ENCODE results near the gene CCN6. TPM values are rescaled to one million over a fixed set of nuclear protein-coding genes. Genes with fewer than 3 reads are reported as not detected.

The CCN6 gene
- under 1 TPM in 1 of 4 donors, not detected in 3; 0.33 TPM for total RNA-seq

DNA sequence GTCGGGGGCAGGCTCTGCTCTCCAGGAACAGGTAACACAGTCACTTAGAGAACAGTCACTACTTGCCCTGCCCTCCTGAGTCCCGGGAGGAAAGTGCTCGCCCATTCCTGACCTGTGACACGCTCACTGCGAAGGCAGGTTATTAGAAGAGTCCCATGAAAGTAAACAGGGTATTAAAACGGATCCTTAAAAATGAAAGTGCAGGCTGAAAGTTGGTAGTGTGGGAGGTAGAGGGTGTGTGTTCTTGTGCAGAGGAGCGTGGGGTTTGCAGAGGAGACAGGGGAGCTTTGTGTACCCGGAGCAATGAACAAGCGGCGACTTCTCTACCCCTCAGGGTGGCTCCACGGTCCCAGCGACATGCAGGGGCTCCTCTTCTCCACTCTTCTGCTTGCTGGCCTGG, at the start of gene CCN6:
Gene CCN6 (plus strand): TSS at position 104 of the 400 bp plus-strand sequence. CDS start 254 bp downstream, at position 358.
- Histone ChIP-seq H3K36me3 (no peaks in the 10 kb centered on the region), H3K9me3 (no peaks in the 10 kb centered on the region), H3K27me3 (no peaks in the 10 kb centered on the region), H3K4me1 (no peaks in the 10 kb centered on the region), H3K27ac (no peak within 1 kb of the TSS), H3K4me3 (replicated peaks in 1 of 3) (no peak within 1 kb of the TSS)
- 77 to 79% methylated on average over 12 of the region's 12 CpGs for WGBS, 2 donors
- intact Hi-C loops (cut with DNase I) = no loop called here
- no peak for DNase-seq
- TF ChIP-seq, protein P1, sequence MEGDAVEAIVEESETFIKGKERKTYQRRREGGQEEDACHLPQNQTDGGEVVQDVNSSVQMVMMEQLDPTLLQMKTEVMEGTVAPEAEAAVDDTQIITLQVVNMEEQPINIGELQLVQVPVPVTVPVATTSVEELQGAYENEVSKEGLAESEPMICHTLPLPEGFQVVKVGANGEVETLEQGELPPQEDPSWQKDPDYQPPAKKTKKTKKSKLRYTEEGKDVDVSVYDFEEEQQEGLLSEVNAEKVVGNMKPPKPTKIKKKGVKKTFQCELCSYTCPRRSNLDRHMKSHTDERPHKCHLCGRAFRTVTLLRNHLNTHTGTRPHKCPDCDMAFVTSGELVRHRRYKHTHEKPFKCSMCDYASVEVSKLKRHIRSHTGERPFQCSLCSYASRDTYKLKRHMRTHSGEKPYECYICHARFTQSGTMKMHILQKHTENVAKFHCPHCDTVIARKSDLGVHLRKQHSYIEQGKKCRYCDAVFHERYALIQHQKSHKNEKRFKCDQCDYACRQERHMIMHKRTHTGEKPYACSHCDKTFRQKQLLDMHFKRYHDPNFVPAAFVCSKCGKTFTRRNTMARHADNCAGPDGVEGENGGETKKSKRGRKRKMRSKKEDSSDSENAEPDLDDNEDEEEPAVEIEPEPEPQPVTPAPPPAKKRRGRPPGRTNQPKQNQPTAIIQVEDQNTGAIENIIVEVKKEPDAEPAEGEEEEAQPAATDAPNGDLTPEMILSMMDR (IDR thresholded peaks at IDR 0.05) = no peak
- TF ChIP-seq POLR2A (IDR thresholded peaks at IDR 0.05) = no peak

DNA sequence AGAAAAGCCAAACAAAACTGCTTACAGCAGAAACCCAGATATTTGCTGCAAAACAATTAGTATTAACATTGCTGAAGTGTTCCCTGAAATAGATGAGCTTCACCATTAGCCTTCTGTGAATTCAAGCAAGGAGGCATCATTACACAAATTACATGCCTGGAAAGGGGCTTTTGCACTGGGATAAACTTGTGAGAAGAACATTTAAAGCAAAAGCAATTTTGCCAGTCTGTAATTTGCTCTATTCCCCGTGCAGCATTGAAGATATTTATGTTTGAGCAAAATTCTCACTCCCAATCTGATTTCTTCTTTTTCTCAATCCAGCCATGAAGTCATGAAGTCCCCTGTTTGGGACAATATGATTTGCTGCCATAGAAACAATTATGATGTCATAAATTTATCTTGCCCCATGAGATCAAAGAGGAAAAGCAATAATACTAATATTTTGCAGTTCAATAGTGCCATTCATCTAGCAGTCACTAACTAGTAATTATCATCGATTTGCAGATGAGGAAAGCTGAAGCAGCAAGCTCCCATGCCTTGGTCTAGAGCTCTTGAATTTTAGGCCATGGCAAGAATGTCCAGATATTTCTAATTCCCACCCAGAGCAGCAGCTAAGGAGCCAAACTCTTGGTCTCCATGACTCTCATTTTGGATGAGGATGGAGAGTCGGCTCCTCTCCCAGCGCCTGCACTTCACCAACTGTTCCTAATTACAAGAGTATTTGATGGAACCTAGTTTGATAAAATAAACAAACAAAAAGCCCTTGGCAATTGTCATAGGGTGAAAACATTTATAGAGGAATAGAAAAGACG, 49.5 kb upstream of the CCN6 start:
- Histone ChIP-seq H3K4me3 (replicated peaks in 1 of 3) (no peak overlapping the region), H3K9me3 (no peaks in the 10 kb centered on the region), H3K36me3 (no peaks in the 10 kb centered on the region), H3K4me1 (no peaks in the 10 kb centered on the region), H3K27me3 (no peaks in the 10 kb centered on the region), H3K27ac (peak overlapping the region in 1 of 3 donors; percentile 10)
- WGBS, 2 donors = 75 to 76% methylated on average over 5 of the region's 5 CpGs
- intact Hi-C loops (cut with DNase I) = loop anchor here (5.0 kb wide), 1 partner anchor 38 kb away; no protein-coding TSS in a partner anchor
- TF ChIP-seq, protein P1 (IDR thresholded peaks at IDR 0.05) = no peak
- TF ChIP-seq POLR2A (IDR thresholded peaks at IDR 0.05) = no peak
- no peak for DNase-seq

DNA sequence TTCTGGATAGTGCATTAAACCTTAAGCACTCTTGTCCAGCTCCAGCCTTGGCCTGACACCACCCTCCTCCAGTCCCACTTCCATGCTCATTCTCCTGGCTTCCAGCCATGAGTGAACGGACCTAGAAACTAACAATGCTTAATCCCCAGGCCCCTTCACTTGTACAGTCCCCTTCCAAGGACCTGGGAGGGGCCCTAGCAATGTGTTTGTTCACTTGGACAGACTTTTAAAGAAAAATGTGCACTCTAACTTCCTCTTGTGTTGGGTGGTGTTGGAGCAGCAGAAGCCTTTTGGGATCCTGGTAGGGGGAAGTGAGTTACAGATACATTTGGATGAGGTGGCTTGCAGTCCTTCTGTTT, 48.9 kb upstream of the CCN6 start:
- TF ChIP-seq, protein P1 (IDR thresholded peaks at IDR 0.05) = no peak
- TF ChIP-seq POLR2A (IDR thresholded peaks at IDR 0.05) = no peak
- Histone ChIP-seq H3K9me3 (no peaks in the 10 kb centered on the region), H3K4me3 (replicated peaks in 1 of 3) (no peak overlapping the region), H3K27ac (peak overlapping the region in 1 of 3 donors; percentile 10), H3K36me3 (no peaks in the 10 kb centered on the region), H3K27me3 (no peaks in the 10 kb centered on the region), H3K4me1 (no peaks in the 10 kb centered on the region)
- intact Hi-C loops (cut with DNase I) = no loop called here
- WGBS, 2 donors = 11 to 35% methylated on average over 1 of the region's 1 CpG
- DNase-seq = no peak

DNA sequence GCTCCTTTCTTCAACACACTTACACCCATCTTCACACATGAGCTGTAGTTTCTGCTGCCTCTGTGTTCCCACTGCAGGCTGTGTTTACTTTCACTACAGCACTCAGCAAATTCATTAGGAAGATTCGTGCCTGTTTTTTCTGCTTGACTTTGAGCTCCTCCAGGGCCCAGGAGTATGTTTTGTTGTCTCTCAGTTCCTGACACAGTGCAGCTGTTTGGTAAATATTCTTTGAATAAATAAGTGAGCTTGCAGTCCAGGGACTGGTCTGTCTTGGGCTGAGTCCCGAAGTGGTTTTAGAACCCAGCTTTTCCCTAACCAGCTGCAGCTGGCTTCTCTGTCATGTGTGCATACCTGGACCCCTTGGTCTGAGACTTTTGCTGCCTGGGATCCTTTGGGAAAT, 46.6 kb upstream of the CCN6 start:
- TF ChIP-seq, protein P1 (IDR thresholded peaks at IDR 0.05) = no peak
- no peak for TF ChIP-seq POLR2A (IDR thresholded peaks at IDR 0.05)
- no peaks in the 10 kb centered on the region for H3K9me3 ChIP-seq
- no peaks in the 10 kb centered on the region for H3K4me1 ChIP-seq
- WGBS, 2 donors = 42 to 47% methylated on average over 2 of the region's 2 CpGs
- intact Hi-C loops (cut with DNase I) = no loop called here
- H3K4me3 ChIP-seq (replicated peaks in 1 of 3) = no peak overlapping the region
- no peak overlapping the region for H3K27ac ChIP-seq
- H3K27me3 ChIP-seq = no peaks in the 10 kb centered on the region
- no peak for DNase-seq
- H3K36me3 ChIP-seq = no peaks in the 10 kb centered on the region

DNA sequence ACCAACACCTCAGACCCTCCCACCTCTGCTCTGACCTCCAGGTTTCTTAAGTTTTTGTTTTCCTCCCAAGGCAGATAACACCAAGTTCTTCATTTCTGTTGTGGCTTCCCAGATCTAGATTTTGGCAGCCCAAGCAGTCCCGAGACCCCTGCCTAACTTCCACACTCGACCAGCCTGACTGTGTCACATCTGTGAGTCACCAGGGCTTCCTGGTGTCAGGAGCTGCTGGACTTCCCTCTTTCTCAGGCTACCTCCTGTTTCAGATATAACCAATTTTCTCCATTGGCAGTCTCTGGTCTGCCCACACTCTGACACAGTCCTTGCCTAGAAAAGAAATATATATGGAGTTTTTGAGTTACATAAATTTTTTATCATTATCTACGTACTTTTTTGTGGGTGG, 46.1 kb upstream of the CCN6 start:
- no peaks in the 10 kb centered on the region for H3K36me3 ChIP-seq
- H3K4me3 ChIP-seq (replicated peaks in 1 of 3) = no peak overlapping the region
- no peak for DNase-seq
- intact Hi-C loops (cut with DNase I) = no loop called here
- H3K27ac ChIP-seq = no peak overlapping the region
- H3K9me3 ChIP-seq = no peaks in the 10 kb centered on the region
- no peak for TF ChIP-seq POLR2A (IDR thresholded peaks at IDR 0.05)
- TF ChIP-seq, protein P1 (IDR thresholded peaks at IDR 0.05) = no peak
- no peaks in the 10 kb centered on the region for H3K4me1 ChIP-seq
- H3K27me3 ChIP-seq = no peaks in the 10 kb centered on the region
- WGBS, 2 donors = 77 to 81% methylated on average over 3 of the region's 3 CpGs
